Liver (tissue), 9 donors: ENCODE data around the gene ITGAE. TPM values are rescaled to one million over a fixed set of nuclear protein-coding genes. Genes with fewer than 3 reads are reported as not detected.

Experiments
- DNase-seq: peaks from one replicate; pipeline ENCODE4 v3.0.0-alpha.2; 2017; ENCODE audit warnings: low spot score
- H3K27ac ChIP-seq, 2 donors: one replicate each; pipeline ENCODE4 v1.7.0; 2013; ENCODE audit warnings: inconsistent platforms in 2 of 2, low read length in 2 of 2, control low read depth in 1 of 2, low read depth in 1 of 2, mild to moderate bottlenecking in 1 of 2
- H3K27me3 ChIP-seq, 4 donors: one replicate each; pipeline versions ENCODE4 v1.6.1 to v1.7.0; 2013; ENCODE audit warnings: low read length in 3 of 4, inconsistent platforms in 1 of 4, mild to moderate bottlenecking in 1 of 4, moderate library complexity in 1 of 4; ENCODE audit not compliant: control insufficient read depth in 4 of 4, insufficient read depth in 4 of 4
- H3K36me3 ChIP-seq, 4 donors: one replicate each; pipeline versions ENCODE4 v1.6.1 to v1.7.0; 2013; ENCODE audit warnings: low read length in 3 of 4, mild to moderate bottlenecking in 3 of 4, low read depth in 1 of 4, moderate library complexity in 1 of 4; ENCODE audit not compliant: control insufficient read depth in 4 of 4, insufficient read depth in 3 of 4
- H3K4me1 ChIP-seq, 4 donors: one replicate each; pipeline versions ENCODE4 v1.6.1 to v1.7.0; 2013; ENCODE audit warnings: low read length in 3 of 4, mild to moderate bottlenecking in 3 of 4, moderate library complexity in 1 of 4; ENCODE audit not compliant: control insufficient read depth in 4 of 4, insufficient read depth in 4 of 4
- H3K4me3 ChIP-seq, 3 donors: one replicate each; pipeline versions ENCODE4 v1.6.1 to v1.7.0; 2013; ENCODE audit warnings: low read length in 3 of 3, control low read depth in 1 of 3, low read depth in 1 of 3, mild to moderate bottlenecking in 1 of 3
- H3K9ac ChIP-seq, 2 donors: one replicate each; pipeline ENCODE4 v1.7.0; 2013; ENCODE audit warnings: low read length in 2 of 2, mild to moderate bottlenecking in 2 of 2, moderate library complexity in 2 of 2, control low read depth in 1 of 2, low read depth in 1 of 2
- H3K9me3 ChIP-seq, 4 donors: one replicate each; pipeline versions ENCODE4 v1.6.1 to v1.7.0; 2013; ENCODE audit warnings: low read length in 3 of 4; ENCODE audit not compliant: control insufficient read depth in 4 of 4
- ATF3 ChIP-seq: IDR thresholded peaks from 2 replicates; pipeline ENCODE4 v1.6.1; 2016; ENCODE audit warnings: antibody characterized with exemption
- CTCF ChIP-seq: fragments of 150-350 bp; IDR thresholded peaks from 2 replicates; pipeline ENCODE4 v1.5.1; 2017; ENCODE audit warnings: improper control_type of control experiment, low read depth, low read length; ENCODE audit not compliant: missing input control
- EGR1 ChIP-seq, 2 donors: IDR thresholded peaks; 2 replicates each; pipeline ENCODE4 v1.6.1; 2016 to 2018; ENCODE audit warnings: antibody characterized with exemption in 2 of 2, low read depth in 2 of 2
- FOXA1 ChIP-seq: IDR thresholded peaks from 2 replicates; pipeline ENCODE4 v1.6.1; 2016; ENCODE audit warnings: antibody characterized with exemption
- FOXA2 ChIP-seq: IDR thresholded peaks from 2 replicates; pipeline ENCODE4 v1.6.1; 2016; ENCODE audit warnings: antibody characterized with exemption
- GABPA ChIP-seq, 2 donors: IDR thresholded peaks in 1 of 2; conservative IDR thresholded peaks in 1 of 2; 2 replicates each; pipeline ENCODE4 v1.6.1; 2016; ENCODE audit warnings: antibody characterized with exemption in 2 of 2, mild to moderate bottlenecking in 1 of 2, moderate library complexity in 1 of 2
- HNF4A ChIP-seq, 2 donors: conservative IDR thresholded peaks; 2 replicates each; pipeline ENCODE4 v1.6.1; 2016; ENCODE audit warnings: antibody characterized with exemption in 2 of 2, mild to moderate bottlenecking in 2 of 2
- HNF4G ChIP-seq: IDR thresholded peaks from 2 replicates; pipeline ENCODE4 v1.6.1; 2016; ENCODE audit warnings: antibody characterized with exemption
- JUND ChIP-seq, 2 donors: IDR thresholded peaks; 2 replicates each; pipeline ENCODE4 v1.6.1; 2016; ENCODE audit warnings: antibody characterized with exemption in 2 of 2
- MAX ChIP-seq: IDR thresholded peaks from 2 replicates; pipeline ENCODE4 v1.6.1; 2016; ENCODE audit warnings: antibody characterized with exemption
- NR2F2 ChIP-seq: IDR thresholded peaks from 2 replicates; pipeline ENCODE4 v1.6.1; 2016; ENCODE audit warnings: antibody characterized with exemption
- RAD21 ChIP-seq, 2 donors: IDR thresholded peaks; 2 replicates each; pipeline ENCODE4 v1.6.1; 2016; ENCODE audit warnings: antibody characterized with exemption in 2 of 2, mild to moderate bottlenecking in 2 of 2
- RXRA ChIP-seq, 2 donors: IDR thresholded peaks; 2 replicates each; pipeline ENCODE4 v1.6.1; 2017 to 2018; ENCODE audit warnings: antibody characterized with exemption in 2 of 2, mild to moderate bottlenecking in 1 of 2
- SP1 ChIP-seq: IDR thresholded peaks from 2 replicates; pipeline ENCODE4 v1.6.1; 2018; ENCODE audit warnings: antibody characterized with exemption, mild to moderate bottlenecking
- TAF1 ChIP-seq: conservative IDR thresholded peaks from 2 replicates; pipeline ENCODE4 v1.6.1; 2016; ENCODE audit warnings: antibody characterized with exemption, mild to moderate bottlenecking
- YY1 ChIP-seq: IDR thresholded peaks from 2 replicates; pipeline ENCODE4 v1.6.1; 2016; ENCODE audit warnings: antibody characterized with exemption, mild to moderate bottlenecking
- WGBS: extraction: QIAGEN DNeasy Blood & Tissue Kit; methylation state at CpG from one replicate; pipeline ENCODE4 v1.1.7; 2013; 5-methylcytosine and 5-hydroxymethylcytosine counted together
- polyA plus RNA-seq, 2 donors: library from polyadenylated mRNA; stranded (reverse) in 1 of 2; unstranded in 1 of 2; fragments of 200-250 nt in 1 of 2; fragments of >200 nt in 1 of 2; fragmentation: Nextera tagmentation in 1 of 2; extraction: Ambion mirVana in 1 of 2; gene quantifications; one replicate each; pipeline versions ENCODE4 v1.2.1 to v1.2.3, GENCODE V29; 2013 to 2015
- total RNA-seq, 2 donors: library from RNA; depleted of rRNA; stranded (reverse); fragments of >200 nt; gene quantifications; one replicate each; pipeline ENCODE4 v1.2.3, GENCODE V29; 2014
- TF ChIP-seq, protein P1 (sequence below): IDR thresholded peaks from 2 replicates; pipeline ENCODE4 v1.6.1; 2016; ENCODE audit warnings: antibody characterized with exemption, mild to moderate bottlenecking
- donor health status: healthy.
- donor health status: healthy.
- donor health status: healthy.
- donor health status: healthy.
- donor health status: healthy.

Gene ITGAE
- total and polyA plus RNA-seq, 4 donors: 6.5 to 17.7 (median 12.1) TPM

DNA sequence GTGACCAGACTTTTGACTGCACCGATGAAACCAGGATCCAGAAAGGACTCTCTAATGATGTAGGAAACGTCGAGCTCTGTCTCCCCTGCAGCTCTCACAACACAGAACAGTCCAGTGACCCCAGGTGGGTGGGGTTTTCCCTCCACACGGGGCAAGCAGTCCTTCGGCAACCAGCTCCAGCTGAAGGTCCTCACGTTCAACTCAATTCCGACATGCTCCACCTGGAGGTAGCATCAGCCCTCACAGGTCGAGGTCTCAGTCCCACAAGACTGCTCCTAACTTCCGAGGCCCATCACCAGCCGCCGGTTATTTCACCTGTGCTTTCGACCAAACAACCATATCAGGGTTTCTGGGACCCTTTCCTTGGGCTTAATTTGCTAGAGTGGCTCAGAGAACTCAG is 28.2 kb downstream of the ITGAE start:
- TF ChIP-seq JUND (IDR thresholded peaks at IDR 0.05) (no peak), NR2F2 (no peak), FOXA2 (no peak), EGR1 (IDR thresholded peaks at IDR 0.05; ENCODE audit: low read depth in 2 of 2) (no peak), HNF4A (conservative IDR thresholded peaks at IDR 0.05) (no peak), ATF3 (no peak), RAD21 (IDR thresholded peaks at IDR 0.05) (no peak), FOXA1 (no peak)
- TF ChIP-seq, protein P1, sequence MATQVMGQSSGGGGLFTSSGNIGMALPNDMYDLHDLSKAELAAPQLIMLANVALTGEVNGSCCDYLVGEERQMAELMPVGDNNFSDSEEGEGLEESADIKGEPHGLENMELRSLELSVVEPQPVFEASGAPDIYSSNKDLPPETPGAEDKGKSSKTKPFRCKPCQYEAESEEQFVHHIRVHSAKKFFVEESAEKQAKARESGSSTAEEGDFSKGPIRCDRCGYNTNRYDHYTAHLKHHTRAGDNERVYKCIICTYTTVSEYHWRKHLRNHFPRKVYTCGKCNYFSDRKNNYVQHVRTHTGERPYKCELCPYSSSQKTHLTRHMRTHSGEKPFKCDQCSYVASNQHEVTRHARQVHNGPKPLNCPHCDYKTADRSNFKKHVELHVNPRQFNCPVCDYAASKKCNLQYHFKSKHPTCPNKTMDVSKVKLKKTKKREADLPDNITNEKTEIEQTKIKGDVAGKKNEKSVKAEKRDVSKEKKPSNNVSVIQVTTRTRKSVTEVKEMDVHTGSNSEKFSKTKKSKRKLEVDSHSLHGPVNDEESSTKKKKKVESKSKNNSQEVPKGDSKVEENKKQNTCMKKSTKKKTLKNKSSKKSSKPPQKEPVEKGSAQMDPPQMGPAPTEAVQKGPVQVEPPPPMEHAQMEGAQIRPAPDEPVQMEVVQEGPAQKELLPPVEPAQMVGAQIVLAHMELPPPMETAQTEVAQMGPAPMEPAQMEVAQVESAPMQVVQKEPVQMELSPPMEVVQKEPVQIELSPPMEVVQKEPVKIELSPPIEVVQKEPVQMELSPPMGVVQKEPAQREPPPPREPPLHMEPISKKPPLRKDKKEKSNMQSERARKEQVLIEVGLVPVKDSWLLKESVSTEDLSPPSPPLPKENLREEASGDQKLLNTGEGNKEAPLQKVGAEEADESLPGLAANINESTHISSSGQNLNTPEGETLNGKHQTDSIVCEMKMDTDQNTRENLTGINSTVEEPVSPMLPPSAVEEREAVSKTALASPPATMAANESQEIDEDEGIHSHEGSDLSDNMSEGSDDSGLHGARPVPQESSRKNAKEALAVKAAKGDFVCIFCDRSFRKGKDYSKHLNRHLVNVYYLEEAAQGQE: no peak
- H3K27me3 ChIP-seq: no peaks in the 10 kb centered on the region
- no peaks in the 10 kb centered on the region for H3K4me1 ChIP-seq
- H3K4me3 ChIP-seq: no peak overlapping the region
- DNase-seq: no peak
- no peaks in the 10 kb centered on the region for H3K9me3 ChIP-seq
- H3K9ac ChIP-seq: no peak overlapping the region
- H3K27ac ChIP-seq: no peak overlapping the region
- 80% methylated on average over 12 of the region's 12 CpGs for WGBS
- no peaks in the 10 kb centered on the region for H3K36me3 ChIP-seq

GRCh38 chr17:3771140-3771539 is 29.8 kb downstream of the ITGAE start:
- H3K4me1 ChIP-seq: no peaks in the 10 kb centered on the region
- WGBS: 85% methylated on average over 16 of the region's 16 CpGs
- no peaks in the 10 kb centered on the region for H3K36me3 ChIP-seq
- TF ChIP-seq ATF3: no peak
- TF ChIP-seq GABPA (IDR thresholded peaks at IDR 0.05 in 1 of 2, conservative IDR thresholded peaks at IDR 0.05 in 1 of 2): no peak
- TF ChIP-seq TAF1: no peak
- TF ChIP-seq FOXA2: no peak
- H3K9ac ChIP-seq: no peak overlapping the region
- no peaks in the 10 kb centered on the region for H3K27me3 ChIP-seq
- H3K4me3 ChIP-seq: no peak overlapping the region
- H3K27ac ChIP-seq: no peak overlapping the region
- DNase-seq: no peak
- H3K9me3 ChIP-seq: no peaks in the 10 kb centered on the region

DNA sequence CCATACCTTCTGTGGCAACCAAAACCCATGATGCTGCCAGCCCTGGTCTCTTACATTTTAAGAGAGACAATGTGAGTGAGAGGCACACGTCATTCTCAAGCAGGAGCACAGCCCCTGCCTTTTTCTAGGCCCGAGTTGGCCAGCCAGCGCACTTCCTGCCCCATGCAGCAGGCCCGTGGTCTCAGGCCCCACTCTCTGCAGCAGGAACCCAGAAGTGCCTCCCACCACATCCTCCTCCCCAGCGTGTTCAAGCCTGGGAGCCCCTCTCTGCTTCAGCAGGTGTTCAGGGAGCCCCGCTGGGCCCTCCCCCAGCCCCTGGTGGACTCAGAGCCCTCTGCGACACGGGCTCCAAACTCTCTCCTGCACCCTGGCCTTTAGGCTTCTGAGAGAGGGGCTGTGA is 30.5 kb downstream of the ITGAE start:
- Histone ChIP-seq H3K27ac (no peak overlapping the region), H3K36me3 (no peaks in the 10 kb centered on the region), H3K27me3 (no peaks in the 10 kb centered on the region), H3K9ac (no peak overlapping the region), H3K4me1 (no peaks in the 10 kb centered on the region), H3K9me3 (no peaks in the 10 kb centered on the region), H3K4me3 (no peak overlapping the region)
- no peak for TF ChIP-seq HNF4A (conservative IDR thresholded peaks at IDR 0.05)
- no peak for TF ChIP-seq CTCF
- TF ChIP-seq, protein P1: no peak
- TF ChIP-seq JUND (IDR thresholded peaks at IDR 0.05): no peak
- no peak for TF ChIP-seq HNF4G
- TF ChIP-seq RAD21 (IDR thresholded peaks at IDR 0.05): no peak
- TF ChIP-seq NR2F2: no peak
- no peak for TF ChIP-seq FOXA2
- no peak for TF ChIP-seq TAF1
- no peak for TF ChIP-seq EGR1 (IDR thresholded peaks at IDR 0.05; ENCODE audit: low read depth in 2 of 2)
- TF ChIP-seq RXRA (IDR thresholded peaks at IDR 0.05): no peak
- no peak for TF ChIP-seq YY1
- no peak for TF ChIP-seq FOXA1
- TF ChIP-seq MAX: no peak
- TF ChIP-seq ATF3: no peak
- TF ChIP-seq SP1: no peak
- TF ChIP-seq GABPA (IDR thresholded peaks at IDR 0.05 in 1 of 2, conservative IDR thresholded peaks at IDR 0.05 in 1 of 2): no peak
- 73% methylated on average over 8 of the region's 8 CpGs for WGBS
- DNase-seq: no peak
